ENCODE results near the gene ARL13B.

- no peak for TF ChIP-seq POLR2A (IDR thresholded peaks at IDR 0.05)
- TF ChIP-seq, protein P1, sequence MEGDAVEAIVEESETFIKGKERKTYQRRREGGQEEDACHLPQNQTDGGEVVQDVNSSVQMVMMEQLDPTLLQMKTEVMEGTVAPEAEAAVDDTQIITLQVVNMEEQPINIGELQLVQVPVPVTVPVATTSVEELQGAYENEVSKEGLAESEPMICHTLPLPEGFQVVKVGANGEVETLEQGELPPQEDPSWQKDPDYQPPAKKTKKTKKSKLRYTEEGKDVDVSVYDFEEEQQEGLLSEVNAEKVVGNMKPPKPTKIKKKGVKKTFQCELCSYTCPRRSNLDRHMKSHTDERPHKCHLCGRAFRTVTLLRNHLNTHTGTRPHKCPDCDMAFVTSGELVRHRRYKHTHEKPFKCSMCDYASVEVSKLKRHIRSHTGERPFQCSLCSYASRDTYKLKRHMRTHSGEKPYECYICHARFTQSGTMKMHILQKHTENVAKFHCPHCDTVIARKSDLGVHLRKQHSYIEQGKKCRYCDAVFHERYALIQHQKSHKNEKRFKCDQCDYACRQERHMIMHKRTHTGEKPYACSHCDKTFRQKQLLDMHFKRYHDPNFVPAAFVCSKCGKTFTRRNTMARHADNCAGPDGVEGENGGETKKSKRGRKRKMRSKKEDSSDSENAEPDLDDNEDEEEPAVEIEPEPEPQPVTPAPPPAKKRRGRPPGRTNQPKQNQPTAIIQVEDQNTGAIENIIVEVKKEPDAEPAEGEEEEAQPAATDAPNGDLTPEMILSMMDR (IDR thresholded peaks at IDR 0.05) = no peak
Observed at GRCh38 chr3:94064243-94064860, 84.4 kb downstream of the ARL13B start.

All from uterus (tissue), 2 donors.